ENCODE measurements around the gene KPNA1.
"Not testable (repeated sequence)": the region's sequence is repeated elsewhere in the genome, so short reads cannot be mapped to it uniquely, and the experiment has no call there.

Gene KPNA1

GRCh38 chr3:122516846-122517360 lies 2.2 kb upstream of the KPNA1 start:
- DNase-seq: no peak

GRCh38 chr3:122515870-122516269 lies 1.1 kb upstream of the KPNA1 start:
- no peak for DNase-seq

GRCh38 chr3:122515020-122515468 lies 305 bp upstream of the KPNA1 start:
- no peak for DNase-seq

DNA sequence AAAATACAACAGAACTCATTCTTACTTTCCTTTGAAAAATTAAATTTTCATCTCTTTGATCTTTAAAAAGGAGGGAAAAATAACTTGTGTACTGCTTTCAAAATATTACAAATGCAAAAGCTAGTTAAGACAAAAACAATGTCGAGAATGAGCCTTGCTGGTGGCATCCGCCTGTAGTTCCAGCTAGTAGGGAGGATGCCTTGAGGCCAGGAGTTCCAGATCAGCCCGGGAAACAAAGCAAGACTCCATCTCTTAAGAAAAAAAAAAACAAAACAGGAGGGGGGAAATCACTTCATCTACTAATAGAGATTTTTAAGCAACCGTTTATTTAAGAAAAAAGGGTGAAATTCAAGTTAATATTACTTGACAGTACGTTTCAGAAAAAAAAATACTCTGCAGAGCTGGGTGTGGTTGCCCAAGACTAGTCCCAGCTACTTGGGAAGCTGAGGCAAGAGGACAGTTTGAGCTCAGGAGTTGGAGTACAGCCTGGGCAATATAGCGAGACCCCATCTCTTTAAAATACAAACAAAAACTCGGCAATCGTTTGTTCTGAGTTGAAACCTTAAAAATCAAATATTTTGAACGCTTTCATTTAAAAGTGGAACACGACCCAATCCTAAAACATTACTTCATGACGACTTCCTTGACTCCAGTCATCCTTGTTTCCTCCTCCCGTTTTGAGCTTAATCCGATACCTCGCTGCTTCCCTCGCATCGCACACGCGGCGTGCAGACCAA lies 1.2 kb downstream of the KPNA1 start:
- no peak for DNase-seq

DNA sequence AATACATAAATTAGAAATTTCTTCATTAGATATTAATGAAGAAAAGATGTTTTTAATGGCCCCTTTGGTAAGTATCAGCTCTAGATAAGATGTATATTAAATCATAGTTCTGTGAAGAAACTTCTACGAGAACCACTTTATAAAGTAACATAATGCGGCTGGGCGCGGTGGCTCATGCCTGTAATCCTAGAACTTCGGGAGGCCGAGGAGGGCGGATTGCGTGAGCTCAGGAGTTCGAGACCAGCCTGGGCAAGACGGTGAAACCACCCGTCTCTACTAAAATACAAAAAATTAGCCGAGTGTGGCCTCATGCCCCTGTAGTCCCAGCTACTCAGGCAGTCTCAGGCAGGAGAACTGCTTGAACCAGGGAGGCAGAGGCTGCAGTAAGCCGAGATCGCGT lies 2.5 kb downstream of the KPNA1 start:
- DNase-seq: no peak

GRCh38 chr3:122510878-122511535 lies 3.7 kb downstream of the KPNA1 start:
- no peak for DNase-seq

GRCh38 chr3:122508944-122509343 lies 5.8 kb downstream of the KPNA1 start:
- not testable (repeated sequence) for DNase-seq

DNA sequence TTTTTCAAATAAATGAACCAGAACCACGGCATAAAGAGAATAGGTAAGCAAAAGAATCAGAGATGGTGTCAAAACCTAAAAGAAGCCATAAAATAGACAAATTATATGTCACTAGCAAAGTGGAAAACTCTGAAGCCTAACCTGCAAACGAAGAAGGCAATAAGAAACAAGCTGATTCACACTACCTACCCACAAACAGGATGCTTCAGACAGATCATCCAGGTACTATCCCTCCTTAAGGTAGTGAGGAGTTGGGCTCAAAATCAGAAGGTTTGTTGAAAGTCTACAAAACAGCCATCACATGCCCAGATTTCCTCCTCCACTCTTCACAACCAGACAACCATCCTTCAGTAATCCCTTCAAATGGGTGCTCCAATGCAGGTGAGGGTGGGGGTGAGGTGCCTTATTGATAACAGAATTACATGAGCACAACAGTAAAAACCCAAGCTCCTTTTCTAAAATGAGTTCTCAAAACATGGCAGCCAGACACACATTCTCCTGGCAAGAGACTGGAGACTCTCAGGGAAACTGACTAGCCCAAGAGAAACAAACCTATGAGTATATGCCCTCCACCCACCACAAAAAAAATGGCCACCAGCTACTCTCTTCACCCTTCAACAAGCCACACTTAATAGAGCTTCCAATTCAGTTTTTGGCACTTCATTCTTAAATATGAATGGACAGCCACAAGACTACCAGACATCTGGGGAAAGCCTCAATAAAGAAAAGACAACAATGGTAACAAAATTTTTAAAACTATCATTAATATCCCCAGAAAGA lies 6.4 kb downstream of the KPNA1 start:
- no peak for DNase-seq

DNA sequence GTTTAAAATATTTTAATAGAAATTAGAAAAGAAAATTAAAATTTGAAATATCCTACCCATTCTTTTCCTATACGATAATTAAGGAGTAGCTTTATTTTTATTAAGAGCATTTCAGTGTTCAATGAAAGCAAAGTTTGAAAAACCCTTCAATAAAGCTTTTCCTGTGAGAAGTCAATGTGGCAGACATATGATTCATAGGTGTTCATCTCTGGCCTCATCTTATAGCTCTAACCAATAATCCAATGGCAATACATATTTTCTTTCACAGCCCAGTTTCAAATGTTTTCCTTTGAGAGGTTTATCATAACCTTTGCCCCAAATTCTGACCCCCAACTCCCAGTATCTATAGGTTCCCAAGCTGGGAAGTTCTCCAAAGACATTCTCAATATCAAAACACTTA lies 8.3 kb downstream of the KPNA1 start:
- no peak for DNase-seq

- DNase-seq: no peak
Measured at GRCh38 chr3:122505676-122506075, 9.1 kb downstream of the KPNA1 start.

DNA sequence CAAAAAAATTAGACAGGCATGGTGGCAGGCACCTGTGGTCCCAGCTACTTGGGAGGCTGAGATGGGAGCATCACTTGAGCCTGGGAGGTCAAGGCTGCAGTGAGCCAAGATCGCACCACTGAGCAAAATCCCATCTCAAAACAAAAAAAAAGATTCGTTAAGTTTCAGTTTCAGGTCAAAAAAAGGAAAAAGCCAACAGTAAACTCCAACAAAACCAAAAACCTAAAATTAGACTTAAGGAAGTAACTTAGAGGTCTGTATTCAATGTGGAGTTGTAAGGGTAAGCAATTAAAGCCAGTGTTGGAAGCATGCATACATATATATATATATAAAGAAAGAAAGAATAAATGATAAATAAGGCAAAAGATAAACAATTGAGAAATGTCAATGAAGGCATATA lies 11.8 kb downstream of the KPNA1 start:
- DNase-seq: no peak

GRCh38 chr3:122502139-122502538 lies 12.6 kb downstream of the KPNA1 start:
- no peak for DNase-seq

GRCh38 chr3:122500964-122501363 lies 13.8 kb downstream of the KPNA1 start:
- not testable (repeated sequence) for DNase-seq

- peak; percentile 5 for DNase-seq
Measured at GRCh38 chr3:122498152-122498551, 16.6 kb downstream of the KPNA1 start.

DNA sequence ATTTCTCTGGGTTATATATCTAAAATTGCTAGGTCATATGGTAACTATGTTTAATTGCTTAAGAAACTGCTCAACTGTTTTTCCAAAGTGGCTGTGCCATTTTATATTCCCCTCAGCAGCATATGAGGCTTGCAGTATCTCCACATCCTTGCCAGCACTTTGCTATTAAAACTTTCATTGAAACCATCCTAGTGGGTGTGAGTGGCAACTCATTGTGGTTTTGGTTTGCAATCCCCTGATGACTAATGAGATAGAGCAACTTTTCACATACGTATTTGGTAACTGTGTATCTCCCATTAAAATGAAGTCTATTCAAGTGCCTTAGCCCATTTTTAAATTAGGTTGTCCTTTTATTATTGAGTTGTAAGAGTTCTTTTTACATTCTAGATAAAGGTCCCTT lies 17.3 kb downstream of the KPNA1 start:
- DNase-seq: no peak

DNA sequence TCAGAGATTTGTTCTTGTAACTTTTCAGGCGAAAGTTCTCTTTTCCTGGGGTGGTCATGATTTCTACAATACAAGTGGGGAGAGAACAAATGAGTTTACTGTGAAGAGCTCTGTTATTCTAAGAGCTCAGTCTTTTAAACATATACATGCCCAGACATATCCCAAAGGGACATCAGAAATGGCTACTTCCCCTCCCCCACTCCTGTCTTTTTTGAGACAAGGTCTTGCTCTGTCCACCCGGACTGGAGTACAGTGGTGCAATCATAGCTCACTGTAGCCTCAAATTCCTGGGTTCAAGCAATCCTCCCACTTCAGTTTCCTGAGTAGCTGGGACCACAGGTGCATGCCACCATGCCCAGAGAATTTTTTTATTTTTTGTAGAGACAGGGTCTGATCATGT lies 18.2 kb downstream of the KPNA1 start:
- DNase-seq: no peak

GRCh38 chr3:122493296-122493695 lies 21.4 kb downstream of the KPNA1 start:
- no peak for DNase-seq

DNA sequence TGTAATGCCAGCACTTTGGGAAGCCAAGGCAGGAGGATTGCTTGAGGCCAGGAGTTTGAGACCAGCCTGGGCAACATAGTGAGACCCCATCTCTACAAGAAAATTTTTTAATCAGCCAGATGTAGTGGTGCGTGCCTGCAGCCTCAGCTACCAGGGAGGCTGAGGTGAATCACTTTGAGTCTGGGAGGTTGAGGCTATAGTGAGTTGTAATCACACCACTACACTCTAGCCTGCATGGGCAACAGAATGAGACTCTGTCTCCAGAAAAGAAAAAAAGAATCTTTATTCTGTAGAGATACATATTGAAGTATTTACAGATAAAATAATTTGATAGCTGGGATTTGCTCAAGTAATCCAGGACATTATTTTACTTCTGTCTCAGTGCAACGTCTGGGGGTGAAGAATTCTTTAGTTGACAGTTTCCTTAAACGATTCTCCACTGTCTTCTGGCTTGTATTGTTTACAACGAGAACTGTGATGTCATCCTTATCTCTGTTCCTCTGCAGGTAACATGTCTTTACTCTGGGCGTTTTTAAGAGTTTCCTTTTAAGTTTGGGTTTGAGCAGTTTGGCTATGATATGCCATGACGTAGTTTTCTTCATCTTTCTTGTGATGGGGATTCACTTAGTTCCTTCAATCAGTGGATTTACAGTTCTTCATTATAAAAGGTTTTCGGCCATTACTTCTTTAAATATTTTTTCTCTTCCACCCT lies 26.3 kb downstream of the KPNA1 start:
- DNase-seq: no peak

GRCh38 chr3:122484985-122485384 lies 29.8 kb downstream of the KPNA1 start:
- no peak for DNase-seq

GRCh38 chr3:122481390-122481789 lies 33.3 kb downstream of the KPNA1 start:
- DNase-seq: no peak

DNA sequence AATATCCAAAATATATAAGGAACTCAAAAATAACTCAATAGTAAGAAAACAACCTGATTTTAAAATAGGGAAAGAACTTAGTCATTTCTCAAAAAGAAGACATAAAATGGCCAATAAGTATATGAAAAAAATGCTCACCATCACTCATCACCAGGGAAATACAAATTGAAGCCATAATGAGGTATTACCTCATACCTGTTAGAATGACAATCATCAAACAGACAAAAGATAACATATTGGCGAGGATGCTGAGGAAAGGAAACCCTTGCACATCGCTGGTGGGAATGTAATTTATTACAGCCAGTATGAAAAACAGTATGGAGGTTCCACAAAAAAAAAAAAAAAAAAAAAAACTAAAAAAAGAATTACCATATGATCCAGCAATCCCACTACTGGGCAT lies 38.2 kb downstream of the KPNA1 start:
- no peak for DNase-seq

- no peak for DNase-seq
Measured at GRCh38 chr3:122475316-122475715, 39.4 kb downstream of the KPNA1 start.

DNA sequence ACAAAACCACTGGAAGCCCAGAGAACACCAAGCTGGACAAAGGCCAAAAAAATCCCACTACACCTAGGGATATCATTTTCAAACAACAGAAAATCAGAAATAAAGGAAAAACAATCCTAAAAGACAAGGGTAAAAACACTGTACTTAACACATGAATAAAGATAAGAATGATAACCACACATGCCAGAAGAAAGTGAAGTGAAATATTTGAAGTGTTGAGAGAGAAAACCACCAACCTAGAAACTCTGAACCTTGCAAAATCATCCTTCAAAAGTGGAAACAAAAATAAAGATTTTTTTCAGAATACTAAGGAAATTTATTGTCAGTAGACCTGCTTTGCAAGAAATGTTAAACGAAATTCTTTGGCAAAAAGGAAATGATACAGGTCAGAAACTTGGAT lies 45.1 kb downstream of the KPNA1 start:
- DNase-seq: no peak

Measured in NCI-H146 (cell line).